Right forelimb (tissue), 1 donor: ENCODE measurements around the gene DDHD1.
"Not testable (repeated sequence)": the region's sequence is repeated elsewhere in the genome, so short reads cannot be mapped to it uniquely, and the experiment has no call there.

Experiments used
- DNase-seq: peaks from one replicate; pipeline ENCODE4 v3.0.0-alpha.2; 2018

Gene DDHD1

GRCh38 chr14:53151523-53152183, 1.5 kb downstream of the DDHD1 start:
- DNase-seq: peak; percentile 77

- DNase-seq: no peak
Measured at GRCh38 chr14:53149668-53150316, 3.3 kb downstream of the DDHD1 start.

DNA sequence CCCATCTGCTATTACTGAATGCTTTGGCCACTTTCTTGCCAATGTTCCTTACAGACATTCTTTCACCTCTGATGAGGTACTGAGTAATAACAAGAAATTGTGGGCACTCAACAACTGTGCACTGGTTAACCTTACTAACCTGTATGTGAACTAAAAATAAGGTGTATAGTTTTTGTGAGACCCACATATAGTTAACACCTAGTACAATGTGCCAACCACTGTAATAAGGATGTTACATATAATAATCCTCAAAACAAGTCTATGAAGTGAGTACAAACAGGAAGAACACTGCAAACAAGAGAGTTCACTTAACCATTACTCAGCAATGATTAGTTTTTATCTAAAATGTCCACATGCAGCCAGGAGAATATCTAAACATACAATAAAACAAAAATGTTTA, 4.5 kb downstream of the DDHD1 start:
- no peak for DNase-seq

GRCh38 chr14:53147893-53148292, 5.2 kb downstream of the DDHD1 start:
- no peak for DNase-seq

- DNase-seq: no peak
Measured at GRCh38 chr14:53147208-53147607, 5.9 kb downstream of the DDHD1 start.

DNA sequence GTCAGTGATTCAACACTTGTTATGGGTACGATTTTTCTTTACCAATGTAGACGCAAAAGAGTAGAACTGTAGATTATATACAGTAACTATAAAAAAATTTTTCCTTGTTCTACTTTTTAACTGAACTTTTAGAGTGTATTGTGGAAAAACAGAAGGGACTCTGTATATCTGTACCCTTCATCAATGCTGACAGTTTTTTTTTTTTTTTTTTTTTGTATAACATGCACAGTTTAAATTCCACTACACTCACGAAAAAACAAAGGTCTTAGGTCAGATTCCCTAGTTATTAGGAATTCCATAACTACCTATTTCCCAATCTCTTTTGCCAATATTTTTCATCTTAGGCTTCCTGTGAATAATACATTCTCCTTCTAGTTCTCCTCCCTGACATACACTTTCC, 6.4 kb downstream of the DDHD1 start:
- no peak for DNase-seq

GRCh38 chr14:53144244-53144643, 8.9 kb downstream of the DDHD1 start:
- DNase-seq: no peak

DNA sequence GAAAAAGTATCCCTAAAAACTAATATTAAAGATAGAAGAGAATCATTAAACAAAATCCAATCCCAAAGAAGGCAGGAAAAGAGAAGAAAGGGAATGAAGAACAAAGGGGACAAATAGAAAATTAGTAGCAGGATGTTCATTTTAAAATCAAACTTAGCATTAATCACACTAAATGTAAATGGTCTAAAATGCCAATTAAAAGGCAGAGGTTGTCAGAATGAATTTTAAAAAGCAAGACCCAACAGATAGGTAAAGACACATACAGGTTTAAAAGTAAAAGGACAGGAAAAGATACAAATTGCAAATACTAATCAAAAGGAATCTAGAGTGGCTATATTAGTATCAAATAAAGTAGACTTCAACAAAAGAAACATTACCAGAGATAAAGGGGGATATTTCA, 12.5 kb downstream of the DDHD1 start:
- no peak for DNase-seq

DNA sequence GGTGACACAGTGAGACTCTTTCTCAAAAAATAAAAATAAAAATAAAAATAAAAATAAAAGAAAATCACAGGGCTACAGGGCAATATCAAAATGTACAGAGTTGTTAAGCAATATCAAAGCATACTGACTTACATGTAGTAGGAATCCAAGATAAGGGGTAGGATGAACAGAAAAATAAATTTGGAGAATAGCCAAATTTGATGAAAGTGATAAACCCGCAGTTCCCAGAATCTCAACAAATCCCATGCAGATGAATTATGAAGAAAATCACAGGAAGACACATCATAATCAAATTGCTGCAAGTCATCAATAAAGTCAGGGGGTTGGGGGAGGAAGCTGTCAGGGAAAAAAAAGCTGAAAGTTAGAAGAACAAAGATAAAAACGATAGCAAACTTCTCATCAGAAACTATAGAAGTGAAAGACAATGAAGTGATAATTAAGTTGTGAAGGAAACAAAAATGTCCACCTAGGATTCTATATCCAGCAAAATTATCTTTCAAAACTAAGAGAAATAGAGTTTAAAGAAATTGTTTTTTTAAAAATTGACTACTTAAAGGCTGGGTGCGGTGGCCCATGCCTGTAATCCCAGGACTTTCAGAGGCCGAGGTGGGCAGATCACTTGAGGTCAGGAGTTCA, 15.4 kb downstream of the DDHD1 start:
- DNase-seq: no peak

DNA sequence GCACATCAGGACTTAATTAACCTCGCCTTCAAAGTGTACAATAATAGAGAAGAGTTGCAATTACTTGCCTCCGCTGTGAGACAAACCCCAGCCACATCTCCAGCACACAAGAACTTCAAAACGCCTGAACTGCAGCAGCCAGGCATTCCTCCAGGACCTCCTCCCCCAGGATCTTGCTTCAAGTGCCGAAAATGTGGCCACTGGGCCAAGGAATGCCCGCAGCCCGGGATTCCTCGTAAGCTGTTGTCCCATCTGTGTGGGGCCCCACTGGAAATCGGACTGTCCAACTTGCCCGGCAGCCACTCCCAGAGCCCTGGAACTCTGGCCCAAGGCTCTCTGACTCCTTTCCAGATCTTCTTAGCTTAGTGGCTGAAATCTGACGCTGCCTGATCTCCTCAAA, 22.6 kb downstream of the DDHD1 start:
- DNase-seq: not testable (repeated sequence)

GRCh38 chr14:53128303-53129028, 24.7 kb downstream of the DDHD1 start:
- DNase-seq: no peak

DNA sequence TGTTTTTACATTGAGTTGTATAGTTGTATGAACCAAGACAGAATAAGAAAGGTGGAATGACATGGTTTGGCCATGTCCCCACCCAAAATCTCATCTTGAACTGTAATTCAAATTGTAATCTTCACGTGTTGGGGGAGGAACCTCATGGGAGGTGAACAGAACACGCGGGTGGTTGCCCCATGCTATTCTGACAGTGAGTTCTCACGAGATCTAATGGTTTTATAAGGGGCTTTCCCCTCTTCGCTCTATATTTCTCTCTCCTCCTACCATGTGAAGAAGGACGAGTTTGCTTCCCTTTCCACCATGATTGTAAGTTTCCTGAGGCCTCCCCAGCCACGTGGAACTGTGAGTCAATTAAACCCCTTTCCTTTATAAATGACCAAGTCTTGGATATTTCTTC, 25.3 kb downstream of the DDHD1 start:
- no peak for DNase-seq

DNA sequence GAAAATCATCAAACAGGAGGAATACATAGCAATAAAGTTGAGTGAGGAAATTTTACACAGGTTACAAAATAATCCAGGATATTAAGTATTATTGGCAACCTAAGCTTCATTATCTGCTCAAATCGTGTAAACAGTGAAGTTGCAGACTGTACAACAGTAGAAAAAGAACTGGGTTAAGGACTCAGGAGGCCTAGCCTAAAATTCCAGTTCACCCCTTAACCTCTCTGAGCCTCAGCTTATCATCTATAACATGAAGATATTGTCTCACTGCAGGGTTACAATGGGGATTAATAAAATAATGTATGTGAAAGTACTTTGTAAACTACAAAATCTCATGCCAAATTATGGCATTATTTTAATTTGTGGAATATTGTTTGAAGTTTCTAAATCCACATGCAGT, 26.0 kb downstream of the DDHD1 start:
- no peak for DNase-seq

GRCh38 chr14:53126731-53127130, 26.4 kb downstream of the DDHD1 start:
- DNase-seq: no peak

GRCh38 chr14:53124786-53125185, 28.3 kb downstream of the DDHD1 start:
- no peak for DNase-seq

DNA sequence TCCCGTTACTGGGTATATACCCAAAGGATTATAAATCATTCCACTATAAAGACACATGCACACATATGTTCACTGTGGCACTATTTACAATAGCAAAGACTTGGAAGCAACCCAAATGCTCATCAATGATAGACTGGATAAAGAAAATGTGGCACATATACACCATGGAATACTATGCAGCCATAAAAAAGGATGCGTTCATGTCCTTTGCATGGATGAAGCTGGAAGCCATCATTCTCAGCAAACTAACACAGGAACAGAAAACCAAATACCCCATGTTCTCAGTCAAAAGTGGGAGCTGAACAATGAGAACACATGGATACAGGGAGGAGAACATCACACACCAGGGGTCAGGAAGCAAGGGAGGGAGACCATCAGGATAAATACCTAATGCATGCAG, 31.7 kb downstream of the DDHD1 start:
- not testable (repeated sequence) for DNase-seq

DNA sequence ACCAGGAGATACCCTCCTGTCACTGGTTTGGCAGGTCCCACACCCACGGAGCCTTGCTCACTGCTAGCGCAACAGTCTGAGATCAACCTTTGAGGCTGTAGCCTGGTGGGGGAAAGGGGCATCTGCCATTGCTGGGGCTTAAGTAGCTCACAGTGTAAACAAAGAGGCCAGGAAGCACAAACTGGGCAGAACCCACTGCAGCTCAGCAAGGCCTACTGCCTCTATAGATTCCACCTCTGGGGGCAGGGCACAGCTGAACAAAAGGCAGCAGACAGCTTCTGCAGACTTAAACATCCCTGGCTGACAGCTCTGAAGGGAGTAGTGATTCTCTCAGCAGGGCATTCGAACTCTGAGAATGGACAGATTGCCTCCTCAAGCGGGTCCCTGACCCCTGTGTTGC, 35.6 kb downstream of the DDHD1 start:
- not testable (repeated sequence) for DNase-seq

DNA sequence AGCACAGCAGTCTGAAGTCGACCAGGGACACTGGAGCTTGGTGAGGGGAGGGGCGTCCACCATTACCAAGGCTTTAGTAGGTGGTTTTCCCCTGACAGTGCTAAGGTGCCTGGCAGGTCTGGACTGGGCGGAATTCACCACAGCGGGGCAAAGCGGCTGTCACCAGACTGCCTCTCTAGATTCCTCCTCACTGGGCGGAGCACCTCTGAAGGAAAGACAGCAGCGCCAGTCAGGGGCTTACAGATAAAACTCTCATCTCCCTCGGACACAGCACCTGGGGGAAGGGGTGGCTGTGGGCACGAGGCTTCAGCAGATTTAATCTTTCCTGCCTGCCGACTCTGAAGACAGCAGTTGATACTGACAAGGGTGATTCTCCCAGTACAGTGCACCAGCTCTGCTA, 39.1 kb downstream of the DDHD1 start:
- DNase-seq: no peak

GRCh38 chr14:53110096-53110495, 43.0 kb downstream of the DDHD1 start:
- DNase-seq: no peak

DNA sequence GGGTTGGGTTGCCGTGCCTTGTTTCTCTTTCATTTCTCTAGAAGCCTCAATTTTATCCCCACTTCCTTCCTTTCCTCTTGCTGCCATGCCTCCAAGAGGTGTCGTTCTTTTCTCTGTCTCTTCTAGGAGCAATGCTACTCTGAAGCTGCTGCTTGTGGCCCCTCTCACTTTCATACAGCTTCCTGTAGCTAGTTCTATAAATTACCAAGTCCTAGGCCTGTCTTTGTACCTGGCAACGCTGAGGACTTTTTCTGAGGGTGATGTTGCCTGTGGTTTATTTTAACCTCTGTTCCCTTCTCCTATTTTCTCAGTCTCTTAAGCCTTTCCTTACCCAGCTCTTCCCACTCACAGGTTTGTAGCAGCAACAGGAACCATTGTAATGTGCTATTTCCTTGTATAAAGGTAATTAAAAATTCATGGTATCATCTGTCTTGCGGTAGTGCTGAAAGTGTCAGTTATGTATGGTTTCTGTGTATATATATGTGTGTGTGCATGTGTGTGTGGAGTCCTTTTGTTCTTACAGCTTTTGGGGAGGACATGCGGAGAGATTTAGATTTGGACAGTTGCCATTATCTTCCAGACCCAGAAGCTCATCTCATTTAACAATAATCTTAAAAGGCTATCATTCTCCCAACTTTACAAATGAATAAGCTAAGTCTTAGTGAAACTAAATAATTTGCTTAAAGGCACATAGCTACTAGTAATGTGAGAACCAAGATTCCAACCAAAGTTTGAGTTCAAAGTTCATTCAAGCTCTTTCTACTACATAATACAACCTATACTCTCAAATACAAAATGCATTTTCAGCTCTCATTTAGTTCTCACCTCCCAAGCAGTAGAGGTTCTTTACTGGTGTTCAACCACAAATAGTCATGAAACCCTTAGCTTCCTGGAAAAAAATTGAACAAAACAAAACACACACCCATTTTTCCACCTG, 43.8 kb downstream of the DDHD1 start:
- no peak for DNase-seq

DNA sequence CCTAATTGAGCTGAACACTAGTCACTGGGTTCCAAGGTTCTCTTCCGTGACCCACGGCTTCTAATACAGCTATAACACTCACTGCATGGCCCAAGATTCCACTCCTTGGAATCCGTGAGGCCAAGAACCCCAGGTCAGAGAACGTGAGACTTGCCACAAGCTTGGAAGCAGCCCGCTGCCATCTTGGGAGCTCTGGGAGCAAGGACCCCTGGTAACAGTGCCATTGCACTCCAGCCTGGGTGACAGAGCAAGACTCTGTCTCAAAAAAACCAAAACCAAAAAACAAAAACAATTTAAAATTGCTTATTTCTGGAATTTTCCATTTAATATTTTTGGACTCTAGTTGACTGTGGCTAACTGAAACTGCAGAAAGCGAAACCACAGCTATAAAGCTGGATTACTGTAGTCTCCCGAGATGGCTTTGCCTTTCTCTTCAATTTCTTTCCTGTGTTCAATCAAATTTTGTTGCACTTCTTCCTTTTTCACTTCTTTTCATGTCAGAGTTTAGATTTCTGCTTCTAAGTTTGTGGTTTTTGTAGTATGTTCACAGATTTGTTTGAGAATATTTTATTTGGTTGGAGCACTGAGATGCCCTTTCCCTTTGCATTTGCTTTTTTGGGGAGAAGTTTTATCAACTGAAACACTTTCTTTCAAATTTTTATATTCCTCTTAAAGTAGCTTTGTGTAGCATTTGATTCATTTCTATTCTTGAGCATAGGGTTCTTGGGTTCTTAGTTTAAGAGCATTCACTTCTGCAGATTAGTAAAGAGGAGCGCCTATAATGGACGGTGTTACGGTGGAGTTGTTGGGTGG, 44.6 kb downstream of the DDHD1 start:
- no peak for DNase-seq

GRCh38 chr14:53106768-53107167, 46.4 kb downstream of the DDHD1 start:
- no peak for DNase-seq
